H1 (cell line): Measurements from ENCODE around the gene ACAP1. TPM values are rescaled to one million over a fixed set of nuclear protein-coding genes. Genes with fewer than 3 reads are reported as not detected.

Source experiments
- CTCF ChIA-PET: fragments of 300-600 bp; sonication (Branson Sonifier 250); formaldehyde crosslinking; loops from one replicate; lab custom pipeline; 2021; ENCODE audit not compliant: partially characterized antibody; lab: Charles Lee
- POLR2A ChIA-PET: fragments of 300-600 bp; sonication (Branson Sonifier 250); formaldehyde crosslinking; loops from one replicate; lab custom pipeline; 2021; ENCODE audit warnings: inconsistent platforms; ENCODE audit not compliant: partially characterized antibody; lab: Charles Lee
- DNase-seq, 2 experiments: peaks; one replicate each; pipeline versions ENCODE4 v3.0.0 to v3.0.0-alpha.2; 2010 to 2022; ENCODE audit warnings: low spot score in 2 of 2, low read depth in 1 of 2, mixed read lengths in 1 of 2
- FAIRE-seq: peaks from 2 replicates; lab custom pipeline; 2011; peaks lifted over from hg19 to GRCh38; lab: Jason Lieb, UNC
- H2AFZ ChIP-seq: 2 replicates; pipeline ENCODE4 v1.8.1; 2012; ENCODE audit warnings: low read length, inconsistent platforms
- H2AK5ac ChIP-seq: 2 replicates; pipeline ENCODE4 v1.6.1; 2013; ENCODE audit warnings: low read depth, low read length
- H2BK120ac ChIP-seq: replicated peaks from 2 replicates; pipeline ENCODE3; 2013; ENCODE audit warnings: low read depth, low read length, inconsistent platforms
- H2BK12ac ChIP-seq: 2 replicates; pipeline ENCODE4 v1.6.1; 2013; ENCODE audit warnings: low read depth, low read length
- H2BK15ac ChIP-seq: 2 replicates; pipeline ENCODE4 v1.6.1; 2013; ENCODE audit warnings: low read length
- H2BK20ac ChIP-seq: 2 replicates; pipeline ENCODE4 v1.6.1; 2013; ENCODE audit warnings: low read length
- H2BK5ac ChIP-seq: 2 replicates; pipeline ENCODE4 v1.6.1; 2013; ENCODE audit warnings: low read depth, low read length
- H3K14ac ChIP-seq: 2 replicates; pipeline ENCODE4 v1.6.1; 2013; ENCODE audit warnings: inconsistent platforms; ENCODE audit not compliant: insufficient read length
- H3K18ac ChIP-seq: 2 replicates; pipeline ENCODE4 v1.6.1; 2013; ENCODE audit warnings: low read length; ENCODE audit errors: extremely low read depth
- H3K23ac ChIP-seq: 2 replicates; pipeline ENCODE4 v1.6.1; 2013; ENCODE audit warnings: inconsistent platforms; ENCODE audit not compliant: insufficient read length
- H3K23me2 ChIP-seq: 2 replicates; pipeline ENCODE4 v1.6.1; 2013; ENCODE audit warnings: low read depth, low read length
- H3K27ac ChIP-seq: 2 replicates; pipeline ENCODE4 v1.6.1; 2011; ENCODE audit warnings: low read depth, low read length, inconsistent platforms
- H3K27me3 ChIP-seq, 4 experiments: replicated peaks in 1 of 4; 1 replicate in 1 of 4; 2 replicates in 3 of 4; pipeline versions ENCODE4 v1.6.1 to v1.8.1; 2011 to 2013; ENCODE audit warnings: low read length in 3 of 4, mild to moderate bottlenecking in 3 of 4, inconsistent platforms in 2 of 4, mixed read lengths in 2 of 4, moderate library complexity in 1 of 4; ENCODE audit not compliant: control insufficient read depth in 3 of 4, insufficient read depth in 3 of 4; ENCODE audit errors: extremely low read depth in 1 of 4
- H3K36me3 ChIP-seq, 4 experiments: 2 replicates each; pipeline versions ENCODE4 v1.6.1 to v1.8.1; 2011 to 2013; ENCODE audit warnings: mild to moderate bottlenecking in 4 of 4, low read length in 3 of 4, moderate library complexity in 2 of 4, control low read depth in 1 of 4, inconsistent platforms in 1 of 4; ENCODE audit not compliant: insufficient read depth in 4 of 4, control insufficient read depth in 2 of 4
- H3K4ac ChIP-seq: replicated peaks from 2 replicates; pipeline ENCODE3; 2013; ENCODE audit warnings: low read length, low read depth, mixed read lengths, inconsistent platforms; ENCODE audit not compliant: insufficient read length
- H3K4me1 ChIP-seq, 4 experiments: replicated peaks in 1 of 4; 1 replicate in 1 of 4; 2 replicates in 3 of 4; pipeline versions ENCODE4 v1.6.1 to v1.8.1; 2011 to 2013; ENCODE audit warnings: low read length in 3 of 4, inconsistent platforms in 2 of 4, mixed read lengths in 1 of 4; ENCODE audit not compliant: insufficient read depth in 4 of 4, control insufficient read depth in 3 of 4
- H3K4me2 ChIP-seq, 2 experiments: 2 replicates each; pipeline versions ENCODE4 v1.6.1 to v1.8.1; 2011 to 2013; ENCODE audit warnings: low read depth in 2 of 2, low read length in 2 of 2, control low read depth in 1 of 2, inconsistent platforms in 1 of 2, mild to moderate bottlenecking in 1 of 2; ENCODE audit not compliant: insufficient read depth in 1 of 2
- H3K4me3 ChIP-seq, 4 experiments: fragments of 200-600, 300-600 bp in 1 of 4; sonication (generic), shearing (Covaris generic), sonication (Bioruptor Twin) in 1 of 4; 2 replicates each; pipeline versions ENCODE4 v1.5.1 to v1.8.1; 2011 to 2016; ENCODE audit warnings: low read length in 4 of 4, low read depth in 3 of 4, control low read depth in 2 of 4, inconsistent platforms in 2 of 4, mild to moderate bottlenecking in 2 of 4, mixed read lengths in 1 of 4, moderate library complexity in 1 of 4; ENCODE audit not compliant: insufficient read depth in 2 of 4; ENCODE audit errors: extremely low read depth in 1 of 4
- H3K56ac ChIP-seq: replicated peaks from 2 replicates; pipeline ENCODE3; 2013; ENCODE audit warnings: low read depth, mild to moderate bottlenecking, mixed read lengths, low read length, inconsistent platforms; ENCODE audit not compliant: insufficient read length
- H3K79me1 ChIP-seq: 2 replicates; pipeline ENCODE4 v1.6.1; 2013; ENCODE audit warnings: low read depth, low read length, control low read depth
- H3K79me2 ChIP-seq, 2 experiments: 2 replicates each; pipeline versions ENCODE4 v1.6.1 to v1.8.1; 2012 to 2013; ENCODE audit warnings: low read length in 2 of 2, mild to moderate bottlenecking in 2 of 2, inconsistent platforms in 1 of 2; ENCODE audit not compliant: insufficient read depth in 2 of 2, control insufficient read depth in 1 of 2
- H3K9ac ChIP-seq, 4 experiments: replicated peaks in 1 of 4; 1 replicate in 1 of 4; 2 replicates in 3 of 4; pipeline versions ENCODE4 v1.6.1 to v1.8.1; 2011 to 2013; ENCODE audit warnings: low read depth in 3 of 4, low read length in 3 of 4, control low read depth in 2 of 4, mild to moderate bottlenecking in 2 of 4, moderate library complexity in 2 of 4, inconsistent platforms in 1 of 4; ENCODE audit errors: extremely low read depth in 1 of 4
- H3K9me3 ChIP-seq, 2 experiments: 2 replicates each; pipeline versions ENCODE4 v1.6.1 to v1.8.1; 2012 to 2013; ENCODE audit warnings: mild to moderate bottlenecking in 2 of 2, moderate library complexity in 2 of 2, control low read depth in 1 of 2, inconsistent platforms in 1 of 2, low read depth in 1 of 2, low read length in 1 of 2, mixed read lengths in 1 of 2; ENCODE audit not compliant: insufficient read depth in 2 of 2
- H4K20me1 ChIP-seq, 2 experiments: replicated peaks in 1 of 2; 2 replicates each; pipeline versions ENCODE3 to v1.8.1; 2011 to 2013; ENCODE audit warnings: inconsistent platforms in 2 of 2, low read length in 2 of 2, mild to moderate bottlenecking in 1 of 2; ENCODE audit not compliant: insufficient read depth in 2 of 2, control insufficient read depth in 1 of 2
- H4K5ac ChIP-seq: 2 replicates; pipeline ENCODE4 v1.6.1; 2013; ENCODE audit warnings: low read length, low read depth, mixed read lengths, inconsistent platforms; ENCODE audit not compliant: insufficient read length
- H4K8ac ChIP-seq: 2 replicates; pipeline ENCODE4 v1.8.0; 2013; ENCODE audit warnings: mild to moderate bottlenecking, moderate library complexity, low read length, inconsistent platforms; ENCODE audit not compliant: insufficient read depth; ENCODE audit errors: extremely low read depth
- H4K91ac ChIP-seq: replicated peaks from 2 replicates; pipeline ENCODE3; 2013; ENCODE audit warnings: low read length, mixed read lengths, inconsistent platforms; ENCODE audit not compliant: insufficient read length
- FOSL1 ChIP-seq: IDR thresholded peaks from 2 replicates; pipeline ENCODE4 v1.6.1; 2011; ENCODE audit warnings: mild to moderate bottlenecking, low read depth, low read length, moderate library complexity; ENCODE audit not compliant: insufficient read depth
- HDAC2 ChIP-seq, 2 experiments: fragments of 300-600 bp in 1 of 2; sonication (generic) in 1 of 2; IDR thresholded peaks; 2 replicates each; pipeline ENCODE4 v1.6.1; 2011 to 2012; ENCODE audit warnings: low read depth in 2 of 2, low read length in 2 of 2, mild to moderate bottlenecking in 2 of 2, moderate library complexity in 2 of 2, borderline replicate concordance in 1 of 2, inconsistent platforms in 1 of 2
- JUN ChIP-seq: IDR thresholded peaks from 2 replicates; pipeline ENCODE4 v1.6.1; 2011; ENCODE audit warnings: low read depth, mild to moderate bottlenecking, improper control_type of control experiment, low read length
- POLR2AphosphoS5 ChIP-seq: IDR thresholded peaks from 2 replicates; pipeline ENCODE4 v1.6.1; 2011; ENCODE audit warnings: low read depth, low read length
- RBBP5 ChIP-seq: IDR thresholded peaks from 2 replicates; pipeline ENCODE4 v1.7.1; 2012; ENCODE audit warnings: low read depth, mild to moderate bottlenecking, inconsistent platforms, low read length, moderate library complexity, borderline replicate concordance
- WGBS, 2 experiments: shearing (Covaris generic) in 1 of 2; methylation state at CpG; one replicate each; pipeline versions ENCODE4 v1.1.6 to v1.1.7; 2013 to 2015; ENCODE audit warnings: low lambda C conversion rate in 2 of 2, mixed read lengths in 2 of 2, inconsistent platforms in 1 of 2, low coverage in 1 of 2, missing lambda C conversion rate in 1 of 2; ENCODE audit not compliant: insufficient replicate concordance in 2 of 2, insufficient coverage in 1 of 2, insufficient read length in 1 of 2; ENCODE audit errors: extremely low coverage in 1 of 2, missing lambda C conversion rate in 1 of 2; 5-methylcytosine and 5-hydroxymethylcytosine counted together
- polyA plus RNA-seq, 7 experiments: library from polyadenylated mRNA; depleted of rRNA in 3 of 7; stranded (reverse) in 5 of 7; unstranded in 2 of 7; fragments of >200 nt in 5 of 7; fragments of 200-250 nt in 2 of 7; gene quantifications; 1 replicate in 5 of 7; 2 replicates in 1 of 7; 4 replicates in 1 of 7; pipeline versions ENCODE4 v1.2.1 to v1.2.3, GENCODE V29; 2011 to 2013; ENCODE audit warnings: missing spikeins in 2 of 7, mixed read lengths in 2 of 7
- total RNA-seq: library from RNA; stranded (reverse); fragmentation: NEBNext Ultra II Directional; extraction: Animal tissue kit (Norgen Biotek cat#: 25700); gene quantifications from 2 replicates; pipeline ENCODE4 v1.2.1, GENCODE V29; 2021

Gene ACAP1
- total and polyA plus RNA-seq, 2 of the 8 experiments (the other 6 are each of a cell fraction or from before 2014, with no cell fraction given): 11.9 to 45.1 TPM

DNA sequence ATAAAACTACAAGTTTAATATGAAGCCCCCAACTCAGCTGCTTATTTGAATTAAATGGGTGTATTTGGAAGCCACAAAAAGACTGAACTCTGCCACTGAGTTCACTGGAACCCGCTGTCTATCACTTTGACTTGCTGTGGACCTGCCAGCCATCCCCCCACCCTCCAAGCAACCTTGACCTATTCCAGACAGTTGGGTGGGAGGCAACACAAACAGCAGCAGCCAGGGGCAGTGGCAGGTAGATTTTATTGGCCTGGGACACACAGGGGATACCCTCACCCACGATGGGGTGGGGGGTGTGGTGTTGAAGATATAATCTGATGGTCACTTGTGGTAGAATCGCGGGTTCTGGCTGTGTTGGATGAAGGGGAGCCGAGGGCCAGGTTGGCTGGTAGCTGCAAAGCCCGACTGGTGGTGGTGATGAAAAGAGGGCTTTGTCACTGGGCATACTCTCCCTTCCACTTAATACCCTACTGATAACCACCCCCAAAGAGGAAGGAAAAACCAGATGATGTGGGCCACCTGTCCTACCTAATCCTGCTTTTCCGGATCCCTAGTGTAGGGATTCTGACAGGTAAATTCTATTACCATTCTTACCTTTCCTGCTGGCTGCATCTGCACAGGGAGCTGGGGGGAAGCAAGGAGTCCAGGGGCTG is 23.8 kb upstream of the ACAP1 start:
- Histone ChIP-seq H3K27ac (no peak overlapping the region), H3K79me2 (peaks cover 17 to 43% of the 10 kb centered on the region in 2 experiments)
- CTCF ChIA-PET: interaction anchor here (0.7 to 3.3 kb wide), 23 partner anchors 10 to 254 kb away, joined by 3 to 17 read pairs (median 4); partner anchors contain the start of genes ACADVL, ACAP1, DLG4 and GABARAP

More for the DNA sequence above, 23.8 kb upstream of the ACAP1 start:
- H3K4me3 ChIP-seq: no peak overlapping the region
- H3K36me3 ChIP-seq: peaks cover 27 to 51% (median 36%) of the 10 kb centered on the region in 4 experiments
- no peak overlapping the region for H3K56ac ChIP-seq
- H4K8ac ChIP-seq: no peak overlapping the region
- no peak overlapping the region for H3K23ac ChIP-seq
- H3K9me3 ChIP-seq: no peaks in the 10 kb centered on the region
- POLR2A ChIA-PET: interaction anchor here (0.8 to 11.3 kb wide), 32 partner anchors 8 to 291 kb away, joined by 3 to 223 read pairs (median 8); partner anchors contain the start of genes ACADVL, ACAP1, CD68 and CLDN7
- H2BK20ac ChIP-seq: no peak overlapping the region
- H3K4me1 ChIP-seq: peaks cover 0 to 16% (median 8%) of the 10 kb centered on the region in 4 experiments; a peak in 5 of 7 replicates
- peaks cover 12% of the 10 kb centered on the region for H3K79me1 ChIP-seq
- peaks cover 10% of the 10 kb centered on the region for H3K23me2 ChIP-seq
- 90% methylated on average over 7 of the region's 7 CpGs; no CpG with 5 or more reads in 1 of the 2 experiments for WGBS, 2 experiments
- H3K9ac ChIP-seq: no peak overlapping the region
- H3K4ac ChIP-seq: no peak overlapping the region
- H2BK120ac ChIP-seq: no peak overlapping the region
- DNase-seq (no peak), FAIRE-seq (no peak)
- H4K5ac ChIP-seq: no peak overlapping the region
- no peak overlapping the region for H3K18ac ChIP-seq
- H2AK5ac ChIP-seq: no peak overlapping the region
- TF ChIP-seq FOSL1 (no peak), JUN (no peak), RBBP5 (no peak), HDAC2 (IDR thresholded peaks at IDR 0.05; ENCODE audit: borderline replicate concordance in 1 of 2, low read depth in 2 of 2, low read length in 2 of 2) (no peak), POLR2AphosphoS5 (peak; percentile 78; the same call in 1 of the 2 replicates)
- TF ChIP-seq, all 59 proteins: peak for 1
- Histone ChIP-seq H3K14ac (no peak overlapping the region), H2BK12ac (no peak overlapping the region), H2BK15ac (no peak overlapping the region), H4K91ac (no peak overlapping the region), H2AFZ (no peak overlapping the region), H3K4me2 (peak overlapping the region in 1 of 2 experiments; percentile 67; a peak in 1 of 4 replicates), H2BK5ac (no peak overlapping the region), H3K27me3 (no peaks in the 10 kb centered on the region), H4K20me1 (peaks cover 21 to 28% of the 10 kb centered on the region in 2 experiments)
